Nephron (organoid): ENCODE results near the gene GALNT9.

Experiments
- H3K27ac Mint-ChIP-seq, 3 experiments: 2 replicates each; pipeline ENCODE4 v1.8.0; 2020; ENCODE audit warnings: mixed read lengths in 3 of 3, mild to moderate bottlenecking in 2 of 3, moderate library complexity in 1 of 3
- H3K27me3 Mint-ChIP-seq: 2 replicates; pipeline ENCODE4 v1.8.0; 2021; ENCODE audit warnings: low read depth, mild to moderate bottlenecking, moderate library complexity, mixed read lengths
- H3K36me3 Mint-ChIP-seq: 2 replicates; pipeline ENCODE4 v1.8.0; 2020; ENCODE audit warnings: low read depth, mixed read lengths
- H3K4me1 Mint-ChIP-seq: 2 replicates; pipeline ENCODE4 v1.8.0; 2020; ENCODE audit warnings: mixed read lengths
- H3K4me3 Mint-ChIP-seq, 3 experiments: 2 replicates each; pipeline ENCODE4 v1.8.0; 2020; ENCODE audit warnings: mild to moderate bottlenecking in 3 of 3, mixed read lengths in 3 of 3, moderate library complexity in 2 of 3
- H3K9me3 Mint-ChIP-seq: 2 replicates; pipeline ENCODE4 v1.8.0; 2020; ENCODE audit warnings: mixed read lengths
- TF ChIP-seq, protein P1 (sequence below), 3 experiments: fragments of 200-600 bp; sonication (generic); IDR thresholded peaks; one replicate each; pipeline ENCODE4 v1.5.0; 2021; ENCODE audit warnings: antibody characterized with exemption in 3 of 3; ENCODE audit not compliant: unreplicated experiment in 3 of 3

Gene GALNT9

DNA sequence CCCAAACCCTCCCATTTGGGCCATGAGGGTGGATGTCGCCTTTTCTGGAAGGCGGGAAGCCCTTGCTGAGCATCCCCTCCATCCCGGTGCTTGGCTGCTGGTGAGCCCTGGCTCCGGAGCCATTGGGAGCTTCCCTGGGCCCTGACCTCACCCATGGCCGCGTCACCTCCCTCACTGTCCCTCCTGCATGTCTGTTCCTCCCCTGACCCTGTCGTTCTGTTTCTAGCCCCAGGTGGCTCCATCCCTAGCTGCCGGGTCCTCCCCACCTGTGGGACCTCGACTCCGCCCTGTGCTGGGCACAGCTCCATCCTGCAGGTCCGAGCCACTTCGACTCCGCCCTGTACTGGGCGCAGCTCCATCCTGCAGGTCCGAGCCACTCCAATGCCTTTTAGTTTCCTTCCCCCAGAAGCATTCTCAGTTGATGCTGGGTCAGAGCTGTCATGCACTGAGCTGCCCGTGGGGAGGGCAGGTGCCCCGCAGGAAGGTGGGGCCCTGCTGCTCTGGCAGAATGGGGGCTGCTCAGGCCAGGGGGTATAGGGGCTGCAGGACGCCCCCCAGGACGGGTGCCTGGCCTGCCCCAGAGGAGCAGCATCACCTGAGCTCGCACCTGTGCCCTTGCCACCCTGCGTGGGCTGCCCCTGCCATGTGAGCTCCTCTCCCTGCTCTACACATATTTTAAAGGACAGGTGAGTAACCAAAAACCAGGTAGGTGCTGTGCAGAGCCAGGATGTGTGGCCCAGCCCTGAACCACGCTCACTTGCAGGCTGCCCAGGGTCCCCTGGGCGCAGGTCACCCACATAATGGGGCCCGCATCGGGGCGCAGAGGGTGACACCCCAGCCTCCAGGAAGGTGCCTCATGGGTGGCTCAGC lies 166.1 kb downstream of the GALNT9 start:
- Mint-ChIP-seq H3K36me3 (no peaks in the 10 kb centered on the region), H3K27me3 (peaks cover 23% of the 10 kb centered on the region), H3K9me3 (no peaks in the 10 kb centered on the region), H3K4me1 (no peaks in the 10 kb centered on the region), H3K4me3 (no peak overlapping the region), H3K27ac (no peak overlapping the region)
- TF ChIP-seq, protein P1, sequence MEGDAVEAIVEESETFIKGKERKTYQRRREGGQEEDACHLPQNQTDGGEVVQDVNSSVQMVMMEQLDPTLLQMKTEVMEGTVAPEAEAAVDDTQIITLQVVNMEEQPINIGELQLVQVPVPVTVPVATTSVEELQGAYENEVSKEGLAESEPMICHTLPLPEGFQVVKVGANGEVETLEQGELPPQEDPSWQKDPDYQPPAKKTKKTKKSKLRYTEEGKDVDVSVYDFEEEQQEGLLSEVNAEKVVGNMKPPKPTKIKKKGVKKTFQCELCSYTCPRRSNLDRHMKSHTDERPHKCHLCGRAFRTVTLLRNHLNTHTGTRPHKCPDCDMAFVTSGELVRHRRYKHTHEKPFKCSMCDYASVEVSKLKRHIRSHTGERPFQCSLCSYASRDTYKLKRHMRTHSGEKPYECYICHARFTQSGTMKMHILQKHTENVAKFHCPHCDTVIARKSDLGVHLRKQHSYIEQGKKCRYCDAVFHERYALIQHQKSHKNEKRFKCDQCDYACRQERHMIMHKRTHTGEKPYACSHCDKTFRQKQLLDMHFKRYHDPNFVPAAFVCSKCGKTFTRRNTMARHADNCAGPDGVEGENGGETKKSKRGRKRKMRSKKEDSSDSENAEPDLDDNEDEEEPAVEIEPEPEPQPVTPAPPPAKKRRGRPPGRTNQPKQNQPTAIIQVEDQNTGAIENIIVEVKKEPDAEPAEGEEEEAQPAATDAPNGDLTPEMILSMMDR (IDR thresholded peaks at IDR 0.05; ENCODE audit: unreplicated experiment in 3 of 3): no peak

- H3K4me1 Mint-ChIP-seq: no peaks in the 10 kb centered on the region
- H3K9me3 Mint-ChIP-seq: no peaks in the 10 kb centered on the region
- TF ChIP-seq, protein P1 (IDR thresholded peaks at IDR 0.05; ENCODE audit: unreplicated experiment in 3 of 3): no peak
- H3K4me3 Mint-ChIP-seq: no peak overlapping the region
- no peaks in the 10 kb centered on the region for H3K36me3 Mint-ChIP-seq
- no peak overlapping the region for H3K27ac Mint-ChIP-seq
- H3K27me3 Mint-ChIP-seq: peaks cover 22% of the 10 kb centered on the region
Measured at GRCh38 chr12:132162508-132163031, 166.8 kb downstream of the GALNT9 start.

DNA sequence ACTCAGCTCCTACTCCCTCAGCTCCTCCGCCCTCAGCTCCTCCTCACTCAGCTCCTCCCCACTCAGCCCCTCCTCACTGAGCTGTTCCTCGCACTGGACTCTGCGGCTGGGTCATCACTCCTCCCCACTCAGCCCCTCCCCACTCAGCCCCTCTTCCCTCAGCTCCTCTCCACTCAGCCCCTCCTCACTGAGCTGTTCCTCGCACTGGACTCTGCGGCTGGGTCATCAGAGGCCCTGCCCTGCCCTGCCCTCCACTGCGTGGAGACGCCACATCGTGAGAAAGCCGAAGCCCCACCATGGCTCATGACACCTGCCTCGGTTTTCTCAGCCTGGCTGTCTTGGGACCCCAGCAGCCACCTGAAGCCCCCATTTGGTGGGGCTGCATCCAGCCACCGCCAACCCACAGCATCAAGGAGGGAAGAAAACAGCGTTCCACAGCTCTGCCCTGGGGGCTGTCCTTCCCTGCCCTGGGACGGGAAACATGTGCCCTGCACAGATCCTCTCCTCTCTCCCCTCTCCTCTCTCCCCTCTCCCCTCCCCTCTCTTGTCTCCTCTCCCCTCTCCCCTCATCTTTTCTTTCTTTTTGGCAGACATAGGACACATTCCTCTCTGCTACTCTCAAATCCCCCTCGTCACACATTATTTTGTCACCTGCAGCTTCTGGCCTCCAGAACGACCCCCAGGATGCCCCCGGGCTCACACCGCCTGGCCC lies 167.4 kb downstream of the GALNT9 start:
- Mint-ChIP-seq H3K27me3 (peaks cover 16% of the 10 kb centered on the region), H3K36me3 (no peaks in the 10 kb centered on the region), H3K27ac (no peak overlapping the region), H3K9me3 (no peaks in the 10 kb centered on the region), H3K4me3 (no peak overlapping the region), H3K4me1 (no peaks in the 10 kb centered on the region)
- TF ChIP-seq, protein P1 (IDR thresholded peaks at IDR 0.05; ENCODE audit: unreplicated experiment in 3 of 3): no peak

DNA sequence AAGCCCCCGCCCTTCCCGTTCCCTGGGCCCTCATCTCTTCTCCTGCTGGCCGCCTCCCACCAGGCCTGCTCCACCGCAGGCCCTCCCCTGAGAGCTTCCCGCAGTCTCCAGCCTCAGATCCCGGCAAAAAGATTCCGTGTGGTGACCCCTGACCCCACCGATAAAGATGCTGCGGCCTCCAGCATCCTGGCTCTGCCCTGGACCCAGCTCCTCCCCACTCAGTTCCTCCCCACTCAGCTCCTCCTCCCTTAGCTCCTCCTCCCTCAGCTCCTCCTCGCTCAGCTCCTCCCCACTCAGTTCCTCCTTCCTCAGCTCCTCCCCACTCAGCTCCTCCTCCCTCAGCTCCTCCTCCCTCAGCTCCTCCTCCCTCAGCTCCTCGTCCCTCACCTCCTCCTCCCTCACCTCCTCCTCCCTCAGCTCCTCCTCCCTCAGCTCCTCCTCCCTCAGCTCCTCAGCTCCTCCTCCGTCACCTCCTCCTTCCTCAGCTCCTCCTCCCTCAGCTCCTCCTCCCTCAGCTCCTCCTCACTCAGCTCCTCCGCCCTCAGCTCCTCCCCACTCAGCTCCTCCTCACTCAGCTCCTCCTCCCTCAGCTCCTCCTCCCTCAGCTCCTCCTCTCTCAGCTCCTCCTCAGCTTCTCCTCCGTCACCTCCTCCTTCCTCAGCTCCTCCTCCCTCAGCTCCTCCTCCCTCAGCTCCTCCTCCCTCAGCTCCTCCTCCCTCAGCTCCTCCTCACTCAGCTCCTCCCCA lies 168.2 kb downstream of the GALNT9 start:
- Mint-ChIP-seq H3K27ac (no peak overlapping the region), H3K4me3 (no peak overlapping the region), H3K27me3 (peaks cover 16% of the 10 kb centered on the region), H3K9me3 (no peaks in the 10 kb centered on the region), H3K4me1 (no peaks in the 10 kb centered on the region), H3K36me3 (no peaks in the 10 kb centered on the region)
- TF ChIP-seq, protein P1 (IDR thresholded peaks at IDR 0.05; ENCODE audit: unreplicated experiment in 3 of 3): no peak

DNA sequence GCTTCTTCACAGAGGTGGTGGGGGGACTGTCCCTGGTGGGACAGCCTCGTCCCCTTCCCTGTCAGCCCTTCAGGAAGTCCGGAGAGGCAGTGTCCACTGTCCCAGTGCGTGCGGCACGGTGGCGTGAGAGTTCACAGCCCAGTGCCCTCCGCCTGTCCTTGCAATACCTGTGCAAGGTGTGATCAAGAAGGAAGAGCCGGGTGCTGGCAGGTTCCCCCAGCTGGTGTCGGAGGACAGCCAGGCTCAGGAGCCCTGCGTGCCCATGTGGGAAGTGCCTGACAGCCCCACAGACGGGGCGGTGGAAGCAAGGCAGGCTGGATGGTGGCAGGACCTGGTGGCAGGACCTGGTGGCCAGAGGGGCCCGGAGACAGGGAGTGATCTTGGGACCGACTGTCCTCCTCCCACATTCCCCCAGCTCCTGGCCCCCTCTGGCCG lies 168.8 kb downstream of the GALNT9 start:
- no peak overlapping the region for H3K27ac Mint-ChIP-seq
- peaks cover 16% of the 10 kb centered on the region for H3K27me3 Mint-ChIP-seq
- TF ChIP-seq, protein P1 (IDR thresholded peaks at IDR 0.05; ENCODE audit: unreplicated experiment in 3 of 3): no peak
- no peaks in the 10 kb centered on the region for H3K4me1 Mint-ChIP-seq
- H3K36me3 Mint-ChIP-seq: no peaks in the 10 kb centered on the region
- no peaks in the 10 kb centered on the region for H3K9me3 Mint-ChIP-seq
- H3K4me3 Mint-ChIP-seq: no peak overlapping the region
